NCI-H2196 treated with DMSO at 0.1 percent for 48 hours (cell line): ENCODE measurements around the gene RBBP8.
"Not testable (repeated sequence)": the region's sequence is repeated elsewhere in the genome, so short reads cannot be mapped to it uniquely, and the experiment has no call there.

Experiments
- DNase-seq: peaks from one replicate; lab custom pipeline; 2025; ENCODE audit not compliant: unreplicated experiment; lab: John Stamatoyannopoulos, UW

Gene RBBP8

DNA sequence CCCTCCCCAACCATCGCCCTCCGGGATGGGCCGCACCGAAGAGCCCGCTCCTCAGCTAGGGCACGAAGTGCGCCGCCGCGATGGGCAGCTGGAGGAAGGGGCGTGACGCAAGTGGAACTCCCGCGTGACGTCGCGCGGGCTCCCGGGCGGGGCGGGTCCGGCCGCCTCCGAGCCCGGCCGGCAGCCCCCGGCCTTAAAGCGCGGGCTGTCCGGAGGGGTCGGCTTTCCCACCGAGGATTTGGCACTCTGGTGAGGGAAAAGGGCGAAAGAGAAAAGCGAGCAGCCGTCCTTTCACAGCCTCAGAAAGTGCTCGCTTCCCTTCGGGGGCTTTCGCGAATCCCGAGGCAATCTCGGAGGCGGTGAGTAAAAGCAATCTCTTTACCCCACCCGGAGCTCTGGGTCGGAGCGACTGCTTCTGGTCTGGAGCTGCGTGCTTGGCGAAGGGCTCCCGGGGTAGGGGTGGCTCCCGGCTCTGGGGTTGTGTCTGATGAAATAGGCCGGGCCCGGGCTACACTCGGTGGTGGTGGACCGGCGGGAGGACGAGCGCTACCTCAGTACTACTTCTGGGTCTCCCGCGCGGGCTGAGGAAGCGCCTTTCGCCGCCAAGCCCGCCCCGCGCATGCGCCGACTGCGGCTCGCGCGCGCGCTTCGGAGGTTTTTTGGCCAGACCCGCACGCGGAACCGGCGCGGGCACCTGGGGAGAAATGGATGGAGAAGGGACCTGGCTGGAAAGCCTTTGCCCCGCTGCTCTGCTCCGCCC is at the start of gene RBBP8:
Gene RBBP8 (plus strand): TSS at position 123 of the 760 bp plus-strand sequence. CDS start 3,524 bp downstream, outside the sequence.
- peak; percentile 69 for DNase-seq

DNA sequence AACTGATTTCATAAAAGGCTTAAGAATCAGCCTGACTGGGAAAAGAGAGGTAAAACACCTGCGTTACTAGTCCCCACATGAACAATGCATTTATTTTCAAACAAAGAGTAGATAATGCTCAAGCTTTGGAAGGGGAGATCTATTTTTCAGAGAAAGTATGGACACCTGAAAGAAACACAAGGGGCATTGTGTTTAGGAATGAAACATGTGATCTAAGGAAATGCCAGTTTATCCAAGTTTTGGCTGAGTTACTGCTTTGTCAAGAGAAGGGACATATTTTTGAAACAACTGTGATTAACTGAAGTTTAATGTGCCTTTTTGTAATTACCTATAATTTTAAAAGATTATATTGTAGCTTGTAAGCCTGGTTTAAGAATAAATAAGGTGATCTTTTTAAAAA is 49.3 kb upstream of the RBBP8 start:
- no peak for DNase-seq

DNA sequence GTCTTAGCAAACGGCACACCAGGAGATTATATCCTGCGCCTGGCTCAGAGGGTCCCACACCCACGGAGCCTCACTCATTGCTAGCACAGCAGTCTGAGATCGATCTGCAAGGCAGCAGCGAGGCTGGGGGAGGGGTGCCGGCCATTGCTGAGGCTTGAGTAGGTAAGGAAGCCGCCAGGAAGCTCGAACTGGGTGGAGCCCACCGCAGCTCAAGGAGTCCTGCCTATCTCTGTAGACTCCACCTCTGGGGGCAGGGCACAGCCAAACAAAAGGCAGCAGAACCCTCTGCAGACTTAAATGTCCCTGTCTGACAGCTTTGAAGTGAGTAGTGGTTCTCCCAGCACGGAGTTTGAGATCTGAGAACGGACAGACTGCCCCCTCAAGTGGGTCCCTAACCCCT is 47.4 kb upstream of the RBBP8 start:
- not testable (repeated sequence) for DNase-seq

DNA sequence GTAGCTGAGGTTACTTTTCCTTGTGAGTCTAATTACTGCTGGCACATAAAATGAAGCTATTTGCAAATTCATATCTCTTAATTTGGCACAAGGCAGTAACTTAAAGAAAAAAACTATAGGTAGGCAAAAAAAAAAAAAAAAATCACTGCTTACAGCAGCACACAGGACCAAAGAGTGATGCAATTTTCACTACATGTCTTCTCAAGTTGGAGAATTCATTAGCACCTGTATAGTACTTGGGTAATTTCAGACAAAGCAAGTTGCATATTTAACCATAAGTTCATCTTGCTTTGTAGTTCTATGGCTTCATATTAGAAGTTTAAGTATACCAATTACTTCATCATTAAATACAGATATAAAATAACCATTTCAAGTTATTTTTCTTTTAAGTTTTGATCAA is 33.7 kb upstream of the RBBP8 start:
- DNase-seq, result no peak

DNA sequence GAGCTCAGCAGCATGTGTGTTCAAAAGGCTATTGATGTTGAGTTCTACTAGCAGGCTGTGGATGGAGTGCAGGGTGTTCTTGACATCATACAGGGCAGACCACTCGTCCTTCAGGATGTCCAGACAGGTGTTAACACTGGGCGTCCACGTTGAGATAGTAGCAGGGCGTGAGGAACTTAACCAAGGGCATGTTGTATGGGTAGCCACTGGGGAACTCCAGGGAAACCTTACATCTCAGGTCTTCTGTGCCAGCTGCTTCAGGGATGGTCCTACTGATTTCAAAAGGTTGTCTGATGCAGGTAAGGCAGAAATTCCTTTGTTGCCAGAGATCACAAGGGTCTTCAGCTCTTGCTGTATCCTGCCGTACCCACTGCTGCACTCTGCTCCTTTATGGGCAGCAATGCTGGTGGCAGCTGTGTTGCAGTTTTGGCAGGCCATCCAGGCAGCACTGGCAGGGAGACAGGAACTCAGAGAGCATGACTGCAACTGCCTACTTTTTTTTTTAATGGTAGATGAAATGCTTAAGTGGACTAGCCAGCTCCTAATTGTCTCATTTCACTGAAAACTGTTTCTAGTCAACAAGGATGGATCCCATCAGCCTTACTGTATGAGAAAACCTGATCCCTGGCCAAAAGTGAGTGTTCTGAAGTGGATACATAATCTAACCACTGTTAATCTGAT is 32.4 kb upstream of the RBBP8 start:
- DNase-seq, result peak; percentile 58

DNA sequence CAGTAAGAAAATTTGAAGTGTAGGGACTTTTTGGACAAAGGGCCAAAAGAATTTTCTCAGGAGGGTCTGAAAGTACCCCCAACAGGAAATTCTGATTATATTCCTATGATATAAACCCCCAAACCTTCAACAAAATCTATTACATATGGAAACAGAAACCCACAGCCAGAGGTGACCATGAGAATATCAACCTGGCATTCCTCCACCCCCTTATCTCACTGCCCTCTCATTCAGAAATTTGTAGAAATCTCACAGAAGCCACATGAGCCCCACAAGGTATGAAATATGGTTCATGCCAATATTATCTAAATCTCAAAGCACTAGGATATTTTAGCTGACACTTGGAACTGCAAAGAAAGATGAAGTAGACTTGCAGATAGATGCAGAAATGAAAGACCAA is 31.0 kb upstream of the RBBP8 start:
- DNase-seq, result no peak

DNA sequence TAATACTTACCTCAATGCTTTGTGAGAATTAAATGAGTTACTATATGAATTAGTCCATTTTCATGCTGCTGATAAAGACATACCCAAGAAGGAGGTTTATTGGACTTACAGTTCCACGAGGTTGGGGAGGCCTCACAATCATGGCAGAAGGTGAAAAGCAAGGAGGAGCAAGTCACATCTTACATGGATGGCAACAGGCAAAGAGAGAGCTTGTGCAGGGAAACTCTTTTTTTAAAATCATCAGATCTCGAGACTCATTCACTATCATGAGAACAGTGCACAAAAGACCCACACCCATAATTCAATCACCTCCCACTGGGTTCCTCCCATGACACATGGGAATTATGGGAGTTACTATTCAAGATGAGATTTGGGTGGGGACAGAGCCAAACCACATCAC is 29.9 kb upstream of the RBBP8 start:
- DNase-seq, result not testable (repeated sequence)

DNA sequence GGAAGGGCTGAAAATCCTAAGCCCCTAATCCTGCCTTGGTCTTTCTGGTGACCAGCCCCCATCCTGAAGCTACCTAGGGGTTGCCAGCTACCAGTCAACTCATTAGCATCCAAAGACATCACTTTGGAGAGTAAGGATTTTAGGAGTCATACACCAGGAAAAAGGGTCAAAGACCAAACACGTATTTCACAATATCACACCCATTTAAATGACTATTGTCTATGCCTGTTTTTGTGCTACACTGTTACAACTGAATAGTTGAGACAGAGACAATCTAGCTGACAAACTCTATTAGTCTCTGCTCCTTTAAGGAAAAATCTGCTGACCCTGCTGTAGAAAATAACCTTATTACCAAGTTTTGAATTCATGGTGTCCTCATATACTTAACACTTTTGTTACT is 21.0 kb upstream of the RBBP8 start:
- DNase-seq, result no peak

DNA sequence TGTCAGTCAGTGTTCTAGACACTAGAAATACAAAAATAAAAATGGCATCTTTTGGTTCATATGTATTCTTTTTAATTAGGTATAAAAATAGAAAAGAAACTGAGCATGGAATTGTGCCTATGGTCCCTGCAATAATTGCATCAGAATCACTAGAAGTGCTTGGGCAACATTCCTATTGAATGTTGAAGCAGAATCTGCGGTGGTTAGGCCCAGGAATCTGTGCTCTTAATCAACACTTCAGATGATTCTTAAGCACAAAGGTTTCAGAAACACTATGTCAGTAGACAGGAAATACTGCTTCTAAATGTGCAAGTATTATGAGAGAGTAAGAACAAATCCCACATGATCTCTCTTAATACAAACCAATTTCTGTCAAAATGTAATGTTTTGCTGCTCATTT is 20.3 kb upstream of the RBBP8 start:
- DNase-seq, result no peak

DNA sequence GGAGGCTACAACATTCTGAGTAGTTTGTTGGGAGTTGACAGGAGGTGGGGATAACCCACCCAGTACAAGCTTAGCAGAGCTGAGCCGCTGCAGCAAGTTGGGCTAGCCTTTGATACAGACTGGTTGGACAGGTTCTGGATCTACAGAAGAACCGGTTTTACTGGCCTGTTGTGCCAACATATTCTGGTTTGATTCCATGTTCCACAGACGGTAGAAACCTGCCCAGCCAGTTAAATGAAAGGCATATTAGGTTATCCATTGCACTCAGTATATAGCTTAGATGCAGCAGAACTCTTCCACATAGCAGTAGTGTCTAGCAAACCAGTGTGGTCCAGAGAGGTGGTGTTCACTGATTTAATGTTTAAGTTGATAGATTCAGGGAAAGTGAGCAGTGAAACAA is 19.3 kb upstream of the RBBP8 start:
- DNase-seq, result peak; percentile 80

DNA sequence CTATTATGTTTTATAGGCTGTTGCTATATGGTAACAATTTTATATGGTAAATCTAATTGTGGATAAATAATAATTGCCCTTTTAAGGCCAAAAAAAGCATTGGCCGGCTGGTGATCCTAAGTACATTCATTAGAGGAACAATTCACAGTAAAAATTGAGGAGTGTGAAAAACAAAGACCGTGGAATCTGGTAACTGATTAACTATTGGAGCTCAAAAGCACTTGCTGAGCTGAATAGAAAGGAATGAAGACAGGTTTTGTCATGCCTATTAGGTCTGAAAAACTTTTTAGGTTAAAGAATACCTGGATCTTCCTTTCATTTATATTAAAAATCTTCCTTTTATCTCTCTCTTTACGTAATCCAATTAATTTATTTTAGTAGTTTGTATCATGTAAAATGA is 18.5 kb upstream of the RBBP8 start:
- DNase-seq, result no peak

DNA sequence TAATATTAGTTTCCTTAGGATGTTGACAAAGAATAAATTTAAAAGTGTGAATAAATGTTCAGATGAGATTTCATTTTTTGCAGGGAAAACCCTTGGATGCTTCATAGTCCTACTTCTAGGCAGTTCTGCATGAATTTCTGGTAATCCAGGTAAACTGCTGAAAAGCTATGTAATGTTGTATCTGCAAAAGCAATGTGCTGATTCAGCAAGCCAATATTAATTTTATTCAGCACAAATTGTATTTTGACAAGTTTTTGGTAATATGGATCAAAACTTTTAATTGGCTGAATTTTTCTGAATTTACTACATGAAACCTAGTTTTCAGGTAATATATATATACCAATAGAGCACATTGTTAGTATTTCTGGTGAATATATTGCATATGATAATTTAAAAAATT is 17.8 kb upstream of the RBBP8 start:
- DNase-seq, result no peak

DNA sequence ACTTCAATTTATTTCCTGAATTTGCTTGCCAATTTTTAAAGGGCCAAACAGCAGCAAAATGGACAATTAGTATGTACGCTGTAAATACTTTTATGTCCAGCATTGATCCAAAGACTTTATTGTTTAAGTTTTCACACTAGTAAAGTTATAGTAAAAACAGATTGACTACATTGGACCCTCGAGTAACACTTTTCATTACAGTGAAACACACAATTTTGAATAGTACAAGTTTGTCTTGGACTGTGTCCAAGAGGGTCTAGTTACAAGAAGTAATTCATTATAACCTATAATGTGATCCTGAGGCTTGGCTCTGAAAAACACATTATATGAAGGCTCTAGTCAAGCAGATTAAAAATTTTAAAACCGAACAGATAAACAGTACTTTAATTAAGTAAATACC is 11.4 kb upstream of the RBBP8 start:
- no peak for DNase-seq

DNA sequence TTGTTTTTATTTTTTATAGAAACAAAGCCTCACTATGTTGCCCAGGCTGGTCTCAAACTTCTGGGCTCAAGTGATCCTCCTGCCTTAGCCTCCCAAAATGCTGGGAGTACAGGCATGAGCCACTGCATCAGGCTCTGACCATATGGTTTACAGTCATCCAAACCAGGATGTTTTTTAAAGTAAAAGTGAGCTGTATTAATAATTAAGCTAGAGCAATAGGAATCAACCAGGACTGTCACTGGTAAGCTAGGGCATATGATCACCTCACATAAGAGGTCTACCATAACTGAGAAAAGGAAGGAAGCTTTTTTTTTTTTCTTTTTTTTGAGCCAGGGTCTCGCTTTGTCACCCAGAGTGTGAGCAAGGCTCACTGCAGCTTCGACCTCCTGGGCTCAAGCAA is 8.5 kb upstream of the RBBP8 start:
- DNase-seq, result no peak

DNA sequence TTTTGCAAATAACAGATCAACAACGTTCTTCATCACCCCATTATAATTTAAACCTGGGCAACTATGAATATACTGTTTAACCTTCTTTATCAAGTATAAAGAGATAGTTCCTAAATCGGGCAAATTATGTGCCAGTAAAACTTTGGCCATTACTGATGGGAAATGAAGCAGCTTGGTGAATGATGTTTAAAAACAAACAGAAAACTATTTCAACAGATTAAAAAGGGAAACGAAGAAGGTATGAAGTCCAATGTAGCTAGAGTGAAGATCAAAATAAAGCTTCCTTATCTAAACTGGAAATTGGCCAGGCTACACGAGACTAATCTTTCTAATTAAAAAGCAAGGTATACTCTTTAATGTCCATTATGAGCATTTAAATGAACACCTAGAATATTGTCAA is 6.7 kb upstream of the RBBP8 start:
- DNase-seq, result no peak

DNA sequence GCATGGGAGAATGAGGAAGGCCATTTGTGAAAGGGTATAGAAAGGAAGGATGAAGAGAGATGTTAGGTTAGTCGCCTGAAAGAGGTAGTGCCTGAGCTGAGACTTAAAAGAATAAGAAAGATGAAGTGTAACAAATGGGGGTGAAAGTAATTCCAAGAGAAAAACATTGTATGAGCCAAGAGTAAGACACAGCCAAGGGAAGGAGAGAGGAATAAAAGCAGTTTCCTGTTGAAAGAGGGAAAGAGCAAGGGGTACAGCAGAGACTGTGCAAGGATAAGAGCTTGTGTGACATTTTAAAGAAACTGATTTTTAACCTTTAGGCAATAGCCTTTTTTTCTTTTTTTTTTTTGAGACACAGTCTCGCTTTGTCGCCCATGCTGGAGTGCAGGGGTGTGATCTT is 4.8 kb upstream of the RBBP8 start:
- no peak for DNase-seq

DNA sequence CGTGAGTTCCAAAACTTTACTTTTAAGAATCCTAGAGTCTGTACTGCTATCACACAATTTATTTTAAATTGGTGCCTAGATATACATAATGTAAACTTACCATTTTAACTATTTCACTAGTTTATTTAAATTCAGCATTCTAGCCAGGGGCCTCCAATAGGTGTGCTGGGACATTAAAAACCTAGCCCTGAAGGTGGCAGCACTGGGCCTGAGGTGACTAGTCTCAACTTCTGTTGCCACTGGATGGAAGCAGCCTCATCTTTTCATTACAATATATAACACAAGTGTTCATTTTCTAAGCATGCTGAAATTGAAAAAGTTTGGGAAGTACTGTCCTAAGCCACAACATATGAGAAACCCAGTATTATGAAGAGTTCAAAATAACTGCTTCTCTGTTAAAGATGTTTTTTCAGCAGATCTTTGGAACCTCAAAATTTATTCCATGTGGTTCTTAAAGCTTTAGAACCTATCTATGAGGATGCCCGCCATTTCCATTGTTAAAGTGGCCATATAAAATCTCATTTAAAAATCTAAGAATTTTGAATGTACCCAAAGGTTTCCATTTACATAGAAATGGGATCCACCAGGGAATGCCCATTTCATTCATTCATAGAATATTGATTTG is 2.9 kb upstream of the RBBP8 start:
- peak; percentile 50 for DNase-seq

DNA sequence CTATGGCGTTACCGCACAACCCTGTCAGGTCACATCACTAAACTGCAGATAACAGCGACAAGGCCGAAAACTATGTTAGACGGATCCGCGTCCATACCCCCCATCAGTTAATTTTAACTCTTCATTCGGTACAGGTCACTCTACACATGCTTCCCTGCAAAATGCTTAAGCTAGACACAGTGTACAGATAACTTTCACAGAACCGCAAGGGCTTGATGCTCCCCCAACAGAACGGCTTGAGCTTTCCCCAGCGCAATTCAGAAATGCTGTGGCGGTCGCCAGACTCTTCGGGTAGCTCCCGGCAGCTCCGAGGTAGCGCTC is 283 bp upstream of the RBBP8 start:
- no peak for DNase-seq

DNA sequence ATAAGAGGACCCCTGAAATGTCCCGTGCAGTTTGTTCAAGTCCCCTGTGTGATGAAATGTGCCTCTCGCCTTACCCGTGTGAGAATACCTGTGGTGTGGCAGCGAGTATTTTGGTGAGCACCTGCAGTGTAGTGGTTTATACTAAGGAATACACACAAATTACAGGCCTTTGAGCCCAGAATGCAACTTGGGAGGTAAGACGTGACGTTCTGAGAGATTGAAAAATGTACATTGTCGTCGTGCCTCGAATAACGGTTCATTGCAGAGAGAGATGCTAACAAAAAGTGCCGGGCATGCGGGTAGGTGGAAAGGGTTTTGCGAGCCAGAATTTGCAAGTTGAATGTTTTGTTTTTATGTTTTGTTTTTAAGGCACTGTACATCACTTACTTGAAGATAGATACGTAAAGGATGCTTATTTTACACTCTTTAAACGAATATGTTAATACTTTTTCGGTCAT is 867 bp downstream of the RBBP8 start:
- DNase-seq, result no peak

DNA sequence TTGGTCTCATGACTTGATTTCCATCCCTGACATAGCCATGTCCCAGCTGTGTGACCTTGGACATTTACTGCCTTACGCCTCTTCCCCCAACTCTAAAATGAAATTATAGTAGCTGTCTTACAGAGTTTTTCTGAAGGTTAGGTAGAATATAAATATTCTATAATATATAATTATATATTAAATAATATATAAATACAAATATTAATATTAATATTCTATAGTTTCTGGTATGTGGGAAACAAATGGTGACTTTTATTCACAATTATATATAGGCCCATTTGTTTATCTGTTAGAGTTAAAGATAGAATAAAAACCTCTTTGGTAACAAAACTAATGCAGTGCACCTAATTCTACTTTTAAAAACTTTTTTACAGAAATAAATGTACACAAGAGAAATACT is 1.7 kb downstream of the RBBP8 start:
- DNase-seq, result no peak

DNA sequence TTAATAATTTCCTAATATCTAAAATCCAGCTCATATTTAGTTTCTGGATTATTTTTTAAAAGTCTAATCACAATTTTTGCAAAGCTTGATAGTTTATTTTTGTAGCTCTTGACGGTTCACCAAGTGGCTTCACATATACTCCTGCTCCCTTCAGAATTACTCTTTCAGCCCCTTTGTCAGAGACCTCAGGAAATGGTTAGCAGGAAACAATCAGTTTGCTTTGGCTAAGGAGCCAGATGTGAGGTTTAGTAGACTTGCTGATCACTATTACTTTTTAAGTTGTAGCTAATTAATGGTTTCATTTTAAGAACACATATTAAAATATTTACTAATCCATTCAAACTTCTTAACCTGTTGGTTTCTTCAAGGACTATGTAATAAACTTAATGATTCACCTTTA is 2.3 kb downstream of the RBBP8 start:
- no peak for DNase-seq

DNA sequence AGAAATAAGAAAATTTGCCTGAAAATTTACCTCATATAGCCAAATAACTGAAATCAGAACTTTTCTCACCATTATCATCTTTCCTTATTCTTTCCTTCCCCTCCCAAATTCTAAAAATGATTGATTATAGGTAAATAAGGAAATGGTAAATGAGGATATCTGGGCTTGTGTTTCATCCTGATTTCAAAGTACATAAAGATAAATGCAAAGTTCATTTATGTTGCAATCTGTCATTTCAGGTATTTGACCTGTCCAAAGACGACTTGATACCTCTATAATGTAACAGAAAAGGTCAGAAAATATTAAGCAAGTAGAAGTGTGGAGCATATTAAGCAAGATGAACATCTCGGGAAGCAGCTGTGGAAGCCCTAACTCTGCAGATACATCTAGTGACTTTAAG is 3.4 kb downstream of the RBBP8 start:
- no peak for DNase-seq
